ENCODE measurements around the gene MISP3. TPM values are rescaled to one million over a fixed set of nuclear protein-coding genes. Genes with fewer than 3 reads are reported as not detected.

Gene MISP3
- total RNA-seq, 1 donor from 2014 or later: 6.7 TPM

- peak overlapping the region; percentile 66 for H3K4me3 ChIP-seq
- no peak for ATAC-seq
- intact Hi-C loops (cut with DNase I): no loop called here
Observed at GRCh38 chr19:14091813-14092462, 19.4 kb downstream of the MISP3 start.

DNA sequence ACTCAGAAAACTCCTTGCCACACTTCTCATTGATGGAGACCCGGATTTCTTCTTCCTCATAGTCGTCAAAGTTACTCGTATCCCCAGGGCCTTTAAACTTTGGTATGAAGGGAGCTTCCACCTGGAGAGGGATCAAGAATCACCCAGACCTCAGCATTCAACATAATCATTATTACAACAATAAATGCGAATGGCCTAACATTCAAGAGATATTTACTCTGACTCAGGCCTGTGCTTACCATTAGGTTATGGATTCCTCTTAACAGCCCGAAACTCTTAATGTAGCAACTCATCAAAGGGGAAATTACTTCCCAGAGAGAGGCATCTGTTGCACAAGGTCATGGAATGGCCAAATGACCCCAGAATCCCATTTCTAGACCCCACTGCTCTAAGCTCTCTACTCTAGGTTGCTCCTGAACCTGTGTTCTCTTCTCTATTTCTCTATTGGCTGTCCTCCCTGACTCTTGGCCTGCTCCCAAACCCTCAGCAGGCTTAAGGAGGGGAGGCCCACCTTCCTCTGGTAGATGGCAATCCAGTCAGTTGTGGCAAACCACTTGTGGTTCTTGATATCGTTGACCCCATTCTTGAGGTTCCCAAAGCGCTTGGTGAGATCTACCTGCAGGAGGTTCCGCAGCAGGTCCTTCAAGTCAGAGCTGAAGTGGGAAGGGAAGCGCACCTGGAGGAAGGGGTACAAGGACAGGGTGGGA, 20.7 kb downstream of the MISP3 start:
- H3K27me3 ChIP-seq: no peaks in the 10 kb centered on the region

More at GRCh38 chr19:14091813-14092462, 19.4 kb downstream of the MISP3 start:
- Histone ChIP-seq H3K27ac (peak overlapping the region; percentile 76), H3K36me3 (peaks cover 19% of the 10 kb centered on the region), H3K9me3 (peaks cover 9% of the 10 kb centered on the region), H3K27me3 (no peaks in the 10 kb centered on the region), H3K4me1 (no peaks in the 10 kb centered on the region)
- TF ChIP-seq, protein P1, sequence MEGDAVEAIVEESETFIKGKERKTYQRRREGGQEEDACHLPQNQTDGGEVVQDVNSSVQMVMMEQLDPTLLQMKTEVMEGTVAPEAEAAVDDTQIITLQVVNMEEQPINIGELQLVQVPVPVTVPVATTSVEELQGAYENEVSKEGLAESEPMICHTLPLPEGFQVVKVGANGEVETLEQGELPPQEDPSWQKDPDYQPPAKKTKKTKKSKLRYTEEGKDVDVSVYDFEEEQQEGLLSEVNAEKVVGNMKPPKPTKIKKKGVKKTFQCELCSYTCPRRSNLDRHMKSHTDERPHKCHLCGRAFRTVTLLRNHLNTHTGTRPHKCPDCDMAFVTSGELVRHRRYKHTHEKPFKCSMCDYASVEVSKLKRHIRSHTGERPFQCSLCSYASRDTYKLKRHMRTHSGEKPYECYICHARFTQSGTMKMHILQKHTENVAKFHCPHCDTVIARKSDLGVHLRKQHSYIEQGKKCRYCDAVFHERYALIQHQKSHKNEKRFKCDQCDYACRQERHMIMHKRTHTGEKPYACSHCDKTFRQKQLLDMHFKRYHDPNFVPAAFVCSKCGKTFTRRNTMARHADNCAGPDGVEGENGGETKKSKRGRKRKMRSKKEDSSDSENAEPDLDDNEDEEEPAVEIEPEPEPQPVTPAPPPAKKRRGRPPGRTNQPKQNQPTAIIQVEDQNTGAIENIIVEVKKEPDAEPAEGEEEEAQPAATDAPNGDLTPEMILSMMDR (IDR thresholded peaks at IDR 0.05): no peak
- no peak for DNase-seq

DNA sequence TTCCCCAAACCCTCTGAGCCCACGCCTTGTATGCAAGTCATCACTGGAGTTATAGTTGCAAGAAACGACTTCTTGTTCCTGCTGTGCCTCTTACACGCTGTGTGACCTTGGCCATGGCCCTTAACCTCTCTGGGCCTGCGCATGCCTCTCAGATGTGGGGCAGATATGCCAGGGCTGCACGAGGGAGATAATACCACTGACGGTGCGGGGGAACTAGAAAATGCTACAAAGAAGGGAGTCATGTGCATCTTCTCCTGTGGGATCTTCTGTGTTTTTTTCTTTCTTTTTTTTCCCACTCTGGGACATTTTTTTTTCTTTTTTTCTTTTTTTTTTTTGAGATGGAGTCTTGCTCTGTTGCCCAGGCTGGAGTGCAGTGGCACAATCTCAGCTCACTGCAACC, 22.3 kb downstream of the MISP3 start:
- intact Hi-C loops (cut with DNase I): no loop called here
- Histone ChIP-seq H3K9me3 (peaks cover 9% of the 10 kb centered on the region), H3K27me3 (no peaks in the 10 kb centered on the region), H3K27ac (no peak overlapping the region), H3K4me3 (no peak overlapping the region), H3K4me1 (no peaks in the 10 kb centered on the region), H3K36me3 (peaks cover 37% of the 10 kb centered on the region)
- no peak for ATAC-seq
- TF ChIP-seq, protein P1 (IDR thresholded peaks at IDR 0.05): no peak
- DNase-seq: no peak

More for the DNA sequence above, 20.7 kb downstream of the MISP3 start:
- TF ChIP-seq, protein P1 (IDR thresholded peaks at IDR 0.05): no peak
- Histone ChIP-seq H3K4me3 (no peak overlapping the region), H3K4me1 (no peaks in the 10 kb centered on the region), H3K9me3 (peaks cover 9% of the 10 kb centered on the region), H3K27ac (no peak overlapping the region), H3K36me3 (peaks cover 29% of the 10 kb centered on the region)
- DNase-seq: no peak
- intact Hi-C loops (cut with DNase I): no loop called here
- no peak for ATAC-seq

GRCh38 chr19:14096272-14096992, 23.8 kb downstream of the MISP3 start:
- DNase-seq (no peak), ATAC-seq (no peak)
- Histone ChIP-seq H3K27me3 (no peaks in the 10 kb centered on the region), H3K9me3 (peaks cover 9% of the 10 kb centered on the region), H3K4me3 (no peak overlapping the region), H3K4me1 (no peaks in the 10 kb centered on the region), H3K36me3 (peaks cover 53% of the 10 kb centered on the region), H3K27ac (no peak overlapping the region)
- TF ChIP-seq, protein P1 (IDR thresholded peaks at IDR 0.05): no peak
- intact Hi-C loops (cut with DNase I): no loop called here

- TF ChIP-seq, protein P1 (IDR thresholded peaks at IDR 0.05): peak; percentile 9
- DNase-seq (no peak), ATAC-seq (peak; percentile 13)
- no peak overlapping the region for H3K4me3 ChIP-seq
- no peaks in the 10 kb centered on the region for H3K27me3 ChIP-seq
- peaks cover 9% of the 10 kb centered on the region for H3K9me3 ChIP-seq
- no peaks in the 10 kb centered on the region for H3K4me1 ChIP-seq
- intact Hi-C loops (cut with DNase I): no loop called here
- H3K27ac ChIP-seq: no peak overlapping the region
- H3K36me3 ChIP-seq: peaks cover 65% of the 10 kb centered on the region
Observed at GRCh38 chr19:14097532-14098151, 25.1 kb downstream of the MISP3 start.

Data from upper lobe of right lung (tissue), 1 donor.